Endothelial cell of hepatic sinusoid (primary cell): Measurements from ENCODE around the gene ATP6V0C.
"Not testable (repeated sequence)": the region's sequence is repeated elsewhere in the genome, so short reads cannot be mapped to it uniquely, and the experiment has no call there.

ENCODE experiments used
- in situ Hi-C: cut with HindIII; loops from 2 replicates; pipeline ENCODE4 v1.10.0; 2017; ENCODE audit warnings: low sequenced_read_pairs

The ATP6V0C gene

GRCh38 chr16:2474877-2475412 is 38.8 kb upstream of the ATP6V0C start, which contains the start of gene TBC1D24:
TSS of gene TBC1D24 (plus strand) at chr16:2475127. CDS start at chr16:2496149, 21,022 bp downstream.
- in situ Hi-C loops, result no loop called here

- in situ Hi-C loops, result no loop called here
Measured at GRCh38 chr16:2475413-2476344, 38.1 kb upstream of the ATP6V0C start.

- in situ Hi-C loops, result no loop called here
Measured at GRCh38 chr16:2476345-2476720, 37.4 kb upstream of the ATP6V0C start.

- in situ Hi-C loops, result no loop called here
Measured at GRCh38 chr16:2476741-2477140, 37.0 kb upstream of the ATP6V0C start.

- in situ Hi-C loops, result no loop called here
Measured at GRCh38 chr16:2477327-2477726, 36.4 kb upstream of the ATP6V0C start.

- in situ Hi-C loops, result no loop called here
Measured at GRCh38 chr16:2478279-2478678, 35.5 kb upstream of the ATP6V0C start.

- in situ Hi-C loops, result not testable (repeated sequence)
Measured at GRCh38 chr16:2479996-2480395, 33.8 kb upstream of the ATP6V0C start.

GRCh38 chr16:2480948-2481347 is 32.8 kb upstream of the ATP6V0C start:
- in situ Hi-C loops, result no loop called here

- in situ Hi-C loops, result no loop called here
Measured at GRCh38 chr16:2481676-2482075, 32.1 kb upstream of the ATP6V0C start.

- in situ Hi-C loops, result no loop called here
Measured at GRCh38 chr16:2482249-2482648, 31.5 kb upstream of the ATP6V0C start.

GRCh38 chr16:2482708-2483534 is 30.8 kb upstream of the ATP6V0C start:
- in situ Hi-C loops, result no loop called here

- in situ Hi-C loops, result no loop called here
Measured at GRCh38 chr16:2483939-2484897, 29.5 kb upstream of the ATP6V0C start.

GRCh38 chr16:2484898-2485508 is 28.7 kb upstream of the ATP6V0C start:
- in situ Hi-C loops, result no loop called here

- in situ Hi-C loops, result no loop called here
Measured at GRCh38 chr16:2485811-2486507, 27.8 kb upstream of the ATP6V0C start.

- in situ Hi-C loops, result no loop called here
Measured at GRCh38 chr16:2486645-2487516, 26.9 kb upstream of the ATP6V0C start.

- in situ Hi-C loops, result no loop called here
Measured at GRCh38 chr16:2487517-2487842, 26.3 kb upstream of the ATP6V0C start.

GRCh38 chr16:2487903-2488531 is 25.7 kb upstream of the ATP6V0C start:
- in situ Hi-C loops, result no loop called here

GRCh38 chr16:2489581-2489980 is 24.2 kb upstream of the ATP6V0C start:
- in situ Hi-C loops, result no loop called here
